Stimulated activated CD4-positive, alpha-beta T cell treated with anti-CD3 and anti-CD28 coated beads, Interleukin-2, amount 100 ng/mL, for 24 hours (primary cell): ENCODE measurements around the gene HNRNPC.
"Not testable (repeated sequence)": the region's sequence is repeated elsewhere in the genome, so short reads cannot be mapped to it uniquely, and the experiment has no call there.

Experiments used
- DNase-seq, 2 donors: peaks; one replicate each; pipeline ENCODE4 v3.0.0-alpha.2; 2020

Gene HNRNPC

GRCh38 chr14:21191261-21191808 lies 77.9 kb downstream of the HNRNPC start:
- DNase-seq: no peak

GRCh38 chr14:21185491-21185890 lies 83.8 kb downstream of the HNRNPC start:
- no peak for DNase-seq

GRCh38 chr14:21184254-21184653 lies 85.0 kb downstream of the HNRNPC start:
- no peak for DNase-seq

- no peak for DNase-seq
These were observed 87.1 kb downstream of the HNRNPC start for GRCh38 chr14:21182166-21182565.

GRCh38 chr14:21171128-21171527 lies 98.1 kb downstream of the HNRNPC start:
- no peak for DNase-seq

GRCh38 chr14:21169573-21169972 lies 99.7 kb downstream of the HNRNPC start:
- DNase-seq: no peak

- no peak for DNase-seq
These were observed 101.2 kb downstream of the HNRNPC start for GRCh38 chr14:21168055-21168454.

- DNase-seq: not testable (repeated sequence)
These were observed 103.6 kb downstream of the HNRNPC start for GRCh38 chr14:21165670-21166069.

GRCh38 chr14:21165002-21165605 lies 104.1 kb downstream of the HNRNPC start:
- not testable (repeated sequence) for DNase-seq

- DNase-seq: no peak
These were observed 105.4 kb downstream of the HNRNPC start for GRCh38 chr14:21163871-21164291.

- DNase-seq: no peak
These were observed 107.2 kb downstream of the HNRNPC start for GRCh38 chr14:21162081-21162480.

GRCh38 chr14:21160061-21160610 lies 109.1 kb downstream of the HNRNPC start:
- DNase-seq: no peak
